ENCODE measurements around the gene TOM1L2.

GRCh38 chr17:17963066-17963465, 9.1 kb downstream of the TOM1L2 start:
- TF ChIP-seq CTCF (IDR thresholded peaks at IDR 0.05) (no peak), EZH2phosphoT487 (IDR thresholded peaks at IDR 0.05) (no peak), EZH2 (IDR thresholded peaks at IDR 0.05) (no peak)
